Stomach (tissue), 9 donors: ENCODE data around the gene TPRG1. TPM values are rescaled to one million over a fixed set of nuclear protein-coding genes. Genes with fewer than 3 reads are reported as not detected.

Experiments
- DNase-seq, 2 donors: peaks; one replicate each; pipeline versions ENCODE4 v3.0.0 to v3.0.0-alpha.2; 2013 to 2019
- H3K27ac ChIP-seq, 5 donors: fragments of 200-600 bp in 4 of 5; sonication (generic) in 4 of 5; one replicate each; pipeline ENCODE4 v1.5.1; 2013 to 2019; ENCODE audit warnings: mild to moderate bottlenecking in 1 of 5, moderate library complexity in 1 of 5
- H3K27me3 ChIP-seq, 3 donors: fragments of 200-600 bp; sonication (generic); one replicate each; pipeline ENCODE4 v1.5.1; 2017 to 2019; ENCODE audit warnings: mixed run types in 1 of 3
- H3K36me3 ChIP-seq, 4 donors: fragments of 200-600 bp; sonication (generic); 1 replicate in 3 of 4; 2 replicates in 1 of 4; pipeline ENCODE4 v1.5.1; 2016 to 2019
- H3K4me1 ChIP-seq, 4 donors: fragments of 200-600 bp; sonication (generic); one replicate each; pipeline ENCODE4 v1.5.1; 2016 to 2019
- H3K4me3 ChIP-seq, 4 donors: fragments of 200-600 bp; sonication (generic) in 3 of 4; one replicate each; pipeline ENCODE4 v1.5.1; 2016 to 2019; ENCODE audit warnings: mild to moderate bottlenecking in 1 of 4
- H3K9me3 ChIP-seq, 4 donors: fragments of 200-600 bp; sonication (generic); one replicate each; pipeline ENCODE4 v1.5.1; 2016 to 2019
- EP300 ChIP-seq: sonication (generic); formaldehyde crosslinking; IDR thresholded peaks from one replicate; pipeline ENCODE4 v1.6.1; 2017; ENCODE audit warnings: antibody characterized with exemption
- POLR2A ChIP-seq, 4 donors: fragments of 450-650 bp; IDR thresholded peaks; one replicate each; pipeline ENCODE4 v1.6.1; 2016; ENCODE audit warnings: antibody characterized with exemption in 4 of 4, control low read depth in 2 of 4, mild to moderate bottlenecking in 1 of 4, moderate library complexity in 1 of 4
- POLR2AphosphoS5 ChIP-seq, 3 donors: sonication (generic); formaldehyde crosslinking; IDR thresholded peaks; one replicate each; pipeline ENCODE4 v1.6.1; 2016; ENCODE audit warnings: antibody characterized with exemption in 3 of 3
- WGBS, 5 donors: extraction: QIAGEN DNeasy Blood & Tissue Kit in 3 of 5; methylation state at CpG; one replicate each; pipeline versions ENCODE4 v1.1.5 to v1.1.7; 2013 to 2018; 5-methylcytosine and 5-hydroxymethylcytosine counted together
- intact Hi-C: fragments of 100-400 bp; cut with DNase I; formaldehyde crosslinking; loops from one replicate; pipeline ENCODE4 v1.15.1; 2023; ENCODE audit warnings: low total_unique reads
- polyA plus RNA-seq, 3 donors: library from polyadenylated mRNA; stranded (reverse); fragments of 200-250 nt; gene quantifications; one replicate each; pipeline ENCODE4 v1.2.3, GENCODE V29; 2013
- total RNA-seq, 5 donors: library from RNA; depleted of rRNA; stranded (reverse); fragments of >200 nt; gene quantifications; one replicate each; pipeline versions ENCODE4 v1.1.0 to v1.2.3, GENCODE V29; 2014 to 2016
- TF ChIP-seq, protein P1 (sequence below), 7 experiments: fragments of 450-650 bp in 4 of 7; fragments of 200-600 bp in 3 of 7; sonication (generic) in 3 of 7; IDR thresholded peaks; one replicate each; pipeline ENCODE4 v1.5.1; 2016 to 2019; ENCODE audit warnings: antibody characterized with exemption in 7 of 7, control low read depth in 2 of 7, mild to moderate bottlenecking in 1 of 7
- donor health status: healthy with polysubstance abuse.
- donor health status: Bipolar disorder and iron deficiency.
- donor health status: healthy.

Gene TPRG1
- total and polyA plus RNA-seq, 8 donors: 1.2 to 20.9 (median 3.7) TPM

DNA sequence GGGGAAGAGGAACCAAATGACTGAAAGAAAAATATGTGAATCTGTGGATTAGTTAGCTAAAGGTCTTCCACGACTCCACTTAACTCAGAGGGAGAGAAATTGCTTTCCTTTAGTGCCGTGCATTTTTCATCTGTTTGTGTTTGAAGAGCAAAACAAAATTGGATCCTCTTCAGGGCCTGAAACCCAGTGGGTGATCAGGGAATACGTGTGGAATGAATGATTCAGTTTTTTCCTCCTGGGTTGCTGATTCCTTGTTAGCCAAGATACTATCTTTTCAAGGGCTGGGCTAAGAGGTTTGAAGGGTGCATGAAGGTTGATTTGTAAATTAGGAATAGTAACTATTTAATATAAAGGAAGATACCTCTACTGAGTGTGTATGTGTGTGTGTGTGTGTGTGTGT, 61.0 kb downstream of the TPRG1 start:
- Histone ChIP-seq H3K36me3 (no peaks in the 10 kb centered on the region), H3K9me3 (no peaks in the 10 kb centered on the region), H3K27me3 (no peaks in the 10 kb centered on the region), H3K27ac (no peak overlapping the region), H3K4me3 (no peak overlapping the region), H3K4me1 (no peaks in the 10 kb centered on the region)
- 58 to 79% (median 74%) methylated on average over 3 of the region's 3 CpGs for whole genome bisulfite sequencing, 5 donors
- DNase-seq: no peak
- intact Hi-C loops: no loop called here
- TF ChIP-seq, protein P1, sequence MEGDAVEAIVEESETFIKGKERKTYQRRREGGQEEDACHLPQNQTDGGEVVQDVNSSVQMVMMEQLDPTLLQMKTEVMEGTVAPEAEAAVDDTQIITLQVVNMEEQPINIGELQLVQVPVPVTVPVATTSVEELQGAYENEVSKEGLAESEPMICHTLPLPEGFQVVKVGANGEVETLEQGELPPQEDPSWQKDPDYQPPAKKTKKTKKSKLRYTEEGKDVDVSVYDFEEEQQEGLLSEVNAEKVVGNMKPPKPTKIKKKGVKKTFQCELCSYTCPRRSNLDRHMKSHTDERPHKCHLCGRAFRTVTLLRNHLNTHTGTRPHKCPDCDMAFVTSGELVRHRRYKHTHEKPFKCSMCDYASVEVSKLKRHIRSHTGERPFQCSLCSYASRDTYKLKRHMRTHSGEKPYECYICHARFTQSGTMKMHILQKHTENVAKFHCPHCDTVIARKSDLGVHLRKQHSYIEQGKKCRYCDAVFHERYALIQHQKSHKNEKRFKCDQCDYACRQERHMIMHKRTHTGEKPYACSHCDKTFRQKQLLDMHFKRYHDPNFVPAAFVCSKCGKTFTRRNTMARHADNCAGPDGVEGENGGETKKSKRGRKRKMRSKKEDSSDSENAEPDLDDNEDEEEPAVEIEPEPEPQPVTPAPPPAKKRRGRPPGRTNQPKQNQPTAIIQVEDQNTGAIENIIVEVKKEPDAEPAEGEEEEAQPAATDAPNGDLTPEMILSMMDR (IDR thresholded peaks at IDR 0.05): no peak
- TF ChIP-seq POLR2AphosphoS5 (IDR thresholded peaks at IDR 0.05) (no peak), EP300 (no peak), POLR2A (IDR thresholded peaks at IDR 0.05) (no peak)

DNA sequence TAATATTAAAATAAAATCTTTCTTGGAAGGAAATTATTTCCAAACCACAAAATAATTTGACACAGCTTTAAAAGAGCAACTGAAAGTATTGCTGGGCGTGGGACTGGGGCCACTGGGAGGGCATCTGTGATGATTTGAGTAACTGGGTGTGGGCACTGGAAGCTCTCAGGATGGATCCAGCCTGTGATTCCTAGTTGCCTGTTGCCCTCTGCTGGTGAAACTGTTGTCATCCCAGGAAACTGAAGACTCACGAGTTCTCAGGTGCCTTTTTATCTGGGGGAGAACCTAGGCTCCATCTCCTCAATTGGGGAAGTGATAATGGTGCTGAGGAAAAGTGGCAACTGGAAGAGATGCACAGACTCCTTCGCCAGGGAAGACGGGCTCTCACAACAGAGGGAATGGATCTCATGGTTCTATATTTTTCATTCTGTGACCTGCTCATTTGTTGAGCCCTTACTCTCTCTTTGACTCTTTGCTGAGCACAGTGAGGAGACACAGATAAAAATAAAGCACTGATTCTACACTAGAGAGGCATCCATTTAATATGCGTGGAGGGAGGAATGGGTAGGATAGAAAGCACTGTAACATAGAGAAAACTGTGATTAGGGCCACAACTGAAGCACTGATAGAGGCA, 61.6 kb downstream of the TPRG1 start:
- intact Hi-C loops: no loop called here
- DNase-seq: peak; percentile 47 to 86
- Histone ChIP-seq H3K27ac (no peak overlapping the region), H3K4me3 (no peak overlapping the region), H3K9me3 (no peaks in the 10 kb centered on the region), H3K4me1 (no peaks in the 10 kb centered on the region), H3K36me3 (no peaks in the 10 kb centered on the region), H3K27me3 (no peaks in the 10 kb centered on the region)
- 36 to 45% (median 42%) methylated on average over 5 of the region's 5 CpGs for WGBS, 5 donors
- TF ChIP-seq POLR2A (IDR thresholded peaks at IDR 0.05) (no peak), POLR2AphosphoS5 (IDR thresholded peaks at IDR 0.05) (no peak)
- TF ChIP-seq, protein P1 (IDR thresholded peaks at IDR 0.05): peak in 5 of 7 experiments; percentile 27 to 56 (median 41)

DNA sequence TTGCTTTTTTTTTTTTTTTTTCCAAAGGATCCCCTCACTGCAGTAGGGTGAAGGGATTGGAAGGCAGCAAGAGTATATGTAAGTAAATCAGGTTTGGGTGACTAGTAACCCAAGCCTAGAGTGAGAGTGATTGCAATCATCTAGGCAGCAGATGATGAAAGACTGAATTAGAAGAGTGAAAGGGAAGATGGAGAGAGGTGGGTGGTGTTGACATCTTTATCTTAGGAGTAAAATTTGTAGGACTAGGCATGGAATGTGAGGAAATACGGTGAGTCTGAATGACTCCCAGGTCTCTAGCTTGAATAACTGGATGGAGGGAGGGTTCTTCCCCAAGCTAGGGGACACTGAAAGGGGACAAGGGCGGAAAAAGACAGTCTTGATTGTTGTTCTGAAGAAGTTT, 63.4 kb downstream of the TPRG1 start:
- H3K27me3 ChIP-seq: no peaks in the 10 kb centered on the region
- intact Hi-C loops: no loop called here
- TF ChIP-seq POLR2A (IDR thresholded peaks at IDR 0.05) (no peak), POLR2AphosphoS5 (IDR thresholded peaks at IDR 0.05) (no peak), EP300 (no peak)
- TF ChIP-seq, protein P1 (IDR thresholded peaks at IDR 0.05): no peak
- H3K9me3 ChIP-seq: no peaks in the 10 kb centered on the region
- H3K4me3 ChIP-seq: no peak overlapping the region
- DNase-seq: no peak
- H3K36me3 ChIP-seq: no peaks in the 10 kb centered on the region
- WGBS, 5 donors: 80 to 90% (median 89%) methylated on average over 2 of the region's 2 CpGs
- no peak overlapping the region for H3K27ac ChIP-seq
- H3K4me1 ChIP-seq: no peaks in the 10 kb centered on the region

DNA sequence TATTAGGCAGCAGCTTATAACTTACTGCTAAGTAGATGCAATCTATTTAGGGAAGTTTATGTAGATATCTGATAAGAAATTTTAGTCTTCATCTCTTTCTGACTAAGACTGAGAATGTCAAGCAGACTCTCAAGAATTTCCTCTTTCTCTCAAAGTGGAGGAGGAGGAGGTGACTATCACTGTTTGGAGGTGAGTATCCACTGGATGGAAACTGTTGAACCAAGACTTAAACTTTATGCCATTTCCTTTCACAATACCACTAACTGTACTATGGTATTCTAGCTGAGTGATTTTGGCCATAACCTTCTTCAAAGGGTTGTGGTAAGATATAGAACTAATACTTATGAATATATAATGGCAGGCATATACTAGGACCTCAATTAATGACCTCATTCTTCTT, 64.6 kb downstream of the TPRG1 start:
- Histone ChIP-seq H3K27ac (no peak overlapping the region), H3K4me1 (no peaks in the 10 kb centered on the region), H3K4me3 (no peak overlapping the region), H3K36me3 (no peaks in the 10 kb centered on the region), H3K9me3 (no peaks in the 10 kb centered on the region), H3K27me3 (no peaks in the 10 kb centered on the region)
- no peak for DNase-seq
- intact Hi-C loops: no loop called here
- no peak for TF ChIP-seq POLR2AphosphoS5 (IDR thresholded peaks at IDR 0.05)
- TF ChIP-seq EP300: no peak
- TF ChIP-seq, protein P1 (IDR thresholded peaks at IDR 0.05): no peak
- no peak for TF ChIP-seq POLR2A (IDR thresholded peaks at IDR 0.05)
